ENCODE measurements around the gene CIROP.

DNA sequence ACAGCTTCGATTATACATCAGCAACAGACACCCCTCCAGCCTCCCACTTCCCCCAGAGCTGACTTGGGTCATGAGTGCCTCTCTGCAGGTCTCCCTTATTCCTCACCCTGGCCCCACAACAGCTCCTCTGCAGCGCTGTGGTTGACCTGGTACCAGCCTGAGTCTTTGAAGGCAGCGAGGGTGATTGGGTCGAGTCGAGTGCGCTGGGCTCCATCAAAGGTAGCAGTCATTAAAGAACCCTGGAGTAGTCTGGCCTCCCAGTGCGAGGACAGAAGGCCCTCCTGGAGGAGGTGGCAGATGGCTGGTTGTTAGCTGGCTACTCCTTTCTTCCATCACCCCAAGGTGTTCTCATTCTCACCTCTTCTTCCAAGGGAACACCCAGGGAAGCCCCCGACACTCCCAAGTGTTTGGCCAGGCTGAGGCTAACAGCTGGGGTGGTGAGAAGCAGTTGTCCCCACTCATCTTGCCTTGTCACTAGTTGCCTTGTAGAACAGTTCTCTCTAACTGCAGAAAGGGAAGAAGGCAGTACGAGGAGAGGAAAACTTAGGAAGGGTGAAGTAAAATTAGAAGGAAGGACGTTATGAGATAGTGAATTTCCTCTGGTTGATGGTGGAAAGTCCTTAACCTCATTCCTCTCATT lies 2.7 kb downstream of the CIROP start:
- TF ChIP-seq, protein P1, sequence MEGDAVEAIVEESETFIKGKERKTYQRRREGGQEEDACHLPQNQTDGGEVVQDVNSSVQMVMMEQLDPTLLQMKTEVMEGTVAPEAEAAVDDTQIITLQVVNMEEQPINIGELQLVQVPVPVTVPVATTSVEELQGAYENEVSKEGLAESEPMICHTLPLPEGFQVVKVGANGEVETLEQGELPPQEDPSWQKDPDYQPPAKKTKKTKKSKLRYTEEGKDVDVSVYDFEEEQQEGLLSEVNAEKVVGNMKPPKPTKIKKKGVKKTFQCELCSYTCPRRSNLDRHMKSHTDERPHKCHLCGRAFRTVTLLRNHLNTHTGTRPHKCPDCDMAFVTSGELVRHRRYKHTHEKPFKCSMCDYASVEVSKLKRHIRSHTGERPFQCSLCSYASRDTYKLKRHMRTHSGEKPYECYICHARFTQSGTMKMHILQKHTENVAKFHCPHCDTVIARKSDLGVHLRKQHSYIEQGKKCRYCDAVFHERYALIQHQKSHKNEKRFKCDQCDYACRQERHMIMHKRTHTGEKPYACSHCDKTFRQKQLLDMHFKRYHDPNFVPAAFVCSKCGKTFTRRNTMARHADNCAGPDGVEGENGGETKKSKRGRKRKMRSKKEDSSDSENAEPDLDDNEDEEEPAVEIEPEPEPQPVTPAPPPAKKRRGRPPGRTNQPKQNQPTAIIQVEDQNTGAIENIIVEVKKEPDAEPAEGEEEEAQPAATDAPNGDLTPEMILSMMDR (IDR thresholded peaks at IDR 0.05), result no peak
- no peak for TF ChIP-seq POLR2A (IDR thresholded peaks at IDR 0.05)
